CD4-positive, alpha-beta T cell (primary cell): ENCODE data around the gene REEP1. TPM values are rescaled to one million over a fixed set of nuclear protein-coding genes. Genes with fewer than 3 reads are reported as not detected.

Experiments
- ATAC-seq: fragments of 200-7000 bp; cut with Tn5 transposase; one replicate; pipeline ENCODE4 v1.10.0; 2022; ENCODE audit warnings: mild to moderate bottlenecking; ENCODE audit not compliant: poor library complexity
- CTCF ChIA-PET: fragments of 350-600 bp; sonication (Branson Sonifier 250); formaldehyde crosslinking; loops from one replicate; lab custom pipeline; 2021; ENCODE audit warnings: antibody characterized with exemption, inconsistent platforms; lab: Charles Lee
- POLR2A ChIA-PET: fragments of 350-600 bp; sonication (Branson Sonifier 250); formaldehyde crosslinking; loops from one replicate; lab custom pipeline; 2021; ENCODE audit warnings: antibody characterized with exemption, inconsistent platforms; lab: Charles Lee
- DNase-seq, 14 experiments: peaks; one replicate each; pipeline ENCODE4 v3.0.0-alpha.2; 2013 to 2020; ENCODE audit warnings: mixed read lengths in 2 of 14
- H3K27ac ChIP-seq, 2 donors: one replicate each; pipeline versions ENCODE4 v1.5.1 to v1.7.0; 2013; ENCODE audit warnings: low read length in 2 of 2, low read depth in 1 of 2, mild to moderate bottlenecking in 1 of 2
- H3K27me3 ChIP-seq, 2 experiments: 1 replicate in 1 of 2; 2 replicates in 1 of 2; pipeline versions ENCODE4 v1.6.1 to v1.7.0; 2013; ENCODE audit warnings: low read length in 2 of 2, control low read depth in 1 of 2, mild to moderate bottlenecking in 1 of 2, moderate library complexity in 1 of 2; ENCODE audit not compliant: insufficient read depth in 2 of 2, control insufficient read depth in 1 of 2
- H3K36me3 ChIP-seq: one replicate; pipeline ENCODE4 v1.6.1; 2013; ENCODE audit warnings: low read length, control low read depth; ENCODE audit not compliant: insufficient read depth
- H3K4me1 ChIP-seq: one replicate; pipeline ENCODE4 v1.6.1; 2013; ENCODE audit warnings: low read length, control low read depth; ENCODE audit not compliant: insufficient read depth
- H3K4me3 ChIP-seq: one replicate; pipeline ENCODE4 v1.5.1; 2013; ENCODE audit warnings: mild to moderate bottlenecking, low read length, moderate library complexity
- H3K9me3 ChIP-seq, 2 experiments: 1 replicate in 1 of 2; 2 replicates in 1 of 2; pipeline versions ENCODE4 v1.6.1 to v1.7.0; 2013; ENCODE audit warnings: low read length in 2 of 2, mild to moderate bottlenecking in 2 of 2, control low read depth in 1 of 2, moderate library complexity in 1 of 2; ENCODE audit not compliant: control insufficient read depth in 1 of 2, insufficient read depth in 1 of 2
- H3K27ac Mint-ChIP-seq: one replicate; pipeline ENCODE4 v1.8.0; 2020; ENCODE audit warnings: mixed read lengths
- H3K27me3 Mint-ChIP-seq: one replicate; pipeline ENCODE4 v1.8.0; 2021; ENCODE audit warnings: mixed read lengths
- H3K36me3 Mint-ChIP-seq: one replicate; pipeline ENCODE4 v1.8.0; 2021; ENCODE audit warnings: low read depth, mixed read lengths
- H3K4me1 Mint-ChIP-seq: one replicate; pipeline ENCODE4 v1.8.0; 2021; ENCODE audit warnings: low read depth, mixed read lengths
- H3K4me3 Mint-ChIP-seq: one replicate; pipeline ENCODE4 v1.8.0; 2020; ENCODE audit warnings: mild to moderate bottlenecking, mixed read lengths
- H3K9me3 Mint-ChIP-seq: one replicate; pipeline ENCODE4 v1.8.0; 2020; ENCODE audit warnings: mixed read lengths
- intact Hi-C, 2 experiments: fragments of 100-400 bp; cut with DNase I in 1 of 2; cut with micrococcal nuclease in 1 of 2; formaldehyde crosslinking; loops; one replicate each; pipeline versions ENCODE4 v1.15.1 to v1.9.0; 2023 to 2025; cut with DNase I, micrococcal nuclease
- total RNA-seq, 174 experiments: library from RNA in 2 of 174; stranded (reverse) in 2 of 174; gene quantifications; one replicate each; pipeline ENCODE4 v1.2.3 and lab custom pipeline; 2021 to 2026
- TF ChIP-seq, protein P1 (sequence below): fragments of 200-600 bp; IDR thresholded peaks from one replicate; pipeline ENCODE4 v1.8.0; 2022; ENCODE audit warnings: antibody characterized with exemption, mild to moderate bottlenecking

Gene REEP1
- total RNA-seq, 2 experiments from 2014 or later = not detected

DNA sequence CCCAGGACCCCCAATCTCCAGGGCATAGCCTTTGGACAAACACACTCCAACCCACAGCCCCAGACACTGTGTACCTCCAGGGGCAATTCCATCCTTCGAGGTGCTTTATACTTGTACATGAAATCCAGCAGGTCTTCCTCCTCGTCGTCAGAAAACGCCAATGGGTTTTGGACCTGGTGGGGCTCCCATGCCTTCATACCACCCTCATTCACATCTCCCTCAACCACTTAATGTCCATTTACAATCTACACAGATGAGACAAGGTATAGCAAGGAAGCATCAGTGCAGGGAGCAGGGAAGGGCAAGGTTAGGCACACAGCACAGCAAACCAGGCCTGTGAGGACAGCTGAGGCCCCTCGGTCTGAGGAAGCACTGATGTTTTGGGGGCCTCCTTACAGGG lies 117.5 kb downstream of the REEP1 start:
- no peak for DNase-seq
- no peaks in the 10 kb centered on the region for H3K9me3 Mint-ChIP-seq
- intact Hi-C loops = loop anchor here (2.0 to 10.0 kb wide), 3 partner anchors 149 to 225 kb away; partner anchors contain the start of gene KDM3A (in 1 of the 2)
- no peak overlapping the region for H3K4me3 Mint-ChIP-seq
- Histone ChIP-seq H3K4me3 (no peak overlapping the region), H3K27ac (no peak overlapping the region), H3K27me3 (no peaks in the 10 kb centered on the region), H3K4me1 (peaks cover 8% of the 10 kb centered on the region), H3K9me3 (peaks cover 0 to 4% of the 10 kb centered on the region in 2 experiments), H3K36me3 (no peaks in the 10 kb centered on the region)
- POLR2A ChIA-PET = interaction anchor here (1.5 to 2.8 kb wide), 2 partner anchors 84 to 222 kb away, joined by 3 to 29 read pairs; partner anchors contain the start of gene KDM3A
- no peaks in the 10 kb centered on the region for H3K36me3 Mint-ChIP-seq
- CTCF ChIA-PET = no interaction called here
- H3K27ac Mint-ChIP-seq = no peak overlapping the region
- H3K4me1 Mint-ChIP-seq = peaks cover 21% of the 10 kb centered on the region
- no peak for ATAC-seq
- TF ChIP-seq, protein P1, sequence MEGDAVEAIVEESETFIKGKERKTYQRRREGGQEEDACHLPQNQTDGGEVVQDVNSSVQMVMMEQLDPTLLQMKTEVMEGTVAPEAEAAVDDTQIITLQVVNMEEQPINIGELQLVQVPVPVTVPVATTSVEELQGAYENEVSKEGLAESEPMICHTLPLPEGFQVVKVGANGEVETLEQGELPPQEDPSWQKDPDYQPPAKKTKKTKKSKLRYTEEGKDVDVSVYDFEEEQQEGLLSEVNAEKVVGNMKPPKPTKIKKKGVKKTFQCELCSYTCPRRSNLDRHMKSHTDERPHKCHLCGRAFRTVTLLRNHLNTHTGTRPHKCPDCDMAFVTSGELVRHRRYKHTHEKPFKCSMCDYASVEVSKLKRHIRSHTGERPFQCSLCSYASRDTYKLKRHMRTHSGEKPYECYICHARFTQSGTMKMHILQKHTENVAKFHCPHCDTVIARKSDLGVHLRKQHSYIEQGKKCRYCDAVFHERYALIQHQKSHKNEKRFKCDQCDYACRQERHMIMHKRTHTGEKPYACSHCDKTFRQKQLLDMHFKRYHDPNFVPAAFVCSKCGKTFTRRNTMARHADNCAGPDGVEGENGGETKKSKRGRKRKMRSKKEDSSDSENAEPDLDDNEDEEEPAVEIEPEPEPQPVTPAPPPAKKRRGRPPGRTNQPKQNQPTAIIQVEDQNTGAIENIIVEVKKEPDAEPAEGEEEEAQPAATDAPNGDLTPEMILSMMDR = no peak
- no peaks in the 10 kb centered on the region for H3K27me3 Mint-ChIP-seq

DNA sequence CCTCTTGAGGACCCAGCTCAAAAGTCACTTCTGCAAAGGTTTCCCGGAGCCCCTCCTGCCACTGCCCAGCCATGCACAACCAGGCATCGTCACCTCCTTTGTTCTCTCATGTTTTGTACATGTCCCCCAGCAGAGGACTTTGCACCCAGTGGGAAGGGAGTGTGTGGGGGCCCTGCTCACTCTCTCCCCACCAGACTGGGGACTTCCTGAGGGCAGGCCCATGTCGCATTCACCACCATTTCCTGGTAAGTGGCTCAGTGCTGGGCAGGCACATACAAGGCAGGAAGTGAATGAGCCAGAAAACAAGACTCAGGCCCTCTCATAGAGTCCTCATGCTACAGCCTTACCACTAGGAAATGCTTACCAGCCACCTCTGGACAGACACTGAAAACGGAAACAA lies 119.3 kb downstream of the REEP1 start:
- H3K36me3 Mint-ChIP-seq = peaks cover 15% of the 10 kb centered on the region
- peaks cover 22% of the 10 kb centered on the region for H3K4me1 Mint-ChIP-seq
- H3K27ac Mint-ChIP-seq = no peak overlapping the region
- H3K36me3 ChIP-seq = peaks cover 12% of the 10 kb centered on the region
- no peaks in the 10 kb centered on the region for H3K27me3 ChIP-seq
- TF ChIP-seq, protein P1 = no peak
- ATAC-seq (no peak), DNase-seq (no peak)
- H3K27me3 Mint-ChIP-seq = no peaks in the 10 kb centered on the region
- intact Hi-C loops = no loop called here
- H3K4me3 Mint-ChIP-seq = no peak overlapping the region
- POLR2A ChIA-PET = no interaction called here
- CTCF ChIA-PET = no interaction called here
- H3K27ac ChIP-seq = no peak overlapping the region
- no peak overlapping the region for H3K4me3 ChIP-seq
- no peaks in the 10 kb centered on the region for H3K9me3 Mint-ChIP-seq
- peaks cover 0 to 4% of the 10 kb centered on the region in 2 experiments for H3K9me3 ChIP-seq
- peaks cover 6% of the 10 kb centered on the region for H3K4me1 ChIP-seq

DNA sequence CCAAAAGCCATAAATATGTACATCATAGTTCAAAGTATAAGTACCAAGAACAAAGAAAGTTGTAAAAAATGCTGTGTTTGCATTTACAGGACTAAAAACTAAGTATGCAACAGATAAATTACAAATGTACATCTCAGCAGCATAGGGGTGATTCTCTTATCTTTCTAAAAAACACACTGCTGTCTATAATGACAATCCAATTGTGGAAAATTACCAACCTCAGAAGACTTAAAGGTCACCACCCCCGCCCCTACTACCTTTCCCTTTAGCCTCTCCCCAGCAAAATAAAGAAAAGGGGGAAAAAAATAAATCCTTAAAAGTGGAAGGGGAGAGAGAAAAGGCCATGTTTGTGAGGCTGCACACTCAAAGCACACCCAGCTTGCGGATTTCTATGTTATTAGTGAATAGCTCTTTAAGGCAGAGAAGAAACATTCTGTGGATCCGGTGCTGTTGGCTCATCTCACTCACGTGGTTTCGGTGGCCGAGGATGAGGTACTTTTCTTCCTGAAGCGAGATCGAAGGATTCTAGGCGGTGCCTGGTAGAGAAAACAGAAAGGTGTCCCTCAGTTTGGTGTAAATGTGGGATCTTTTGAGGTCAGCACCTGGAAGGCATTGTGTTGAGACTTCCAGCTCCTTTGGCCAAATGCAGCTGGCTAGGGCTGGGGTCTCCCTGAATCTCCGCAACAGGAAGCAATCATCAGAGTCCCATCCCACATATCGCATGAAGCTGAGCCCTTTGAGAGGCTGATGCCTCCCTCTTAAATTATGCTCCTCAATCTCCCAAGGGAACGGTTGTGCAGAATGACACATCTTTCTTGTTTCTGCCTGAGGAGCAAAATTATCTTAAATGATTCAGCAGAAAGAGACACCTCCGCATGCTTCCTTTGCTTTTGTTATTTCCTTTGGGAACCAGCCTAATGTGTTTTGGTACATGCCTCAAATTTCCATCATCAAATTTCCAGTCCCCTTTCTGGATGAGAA lies 120.6 kb downstream of the REEP1 start:
- intact Hi-C loops = no loop called here
- peaks cover 0 to 4% of the 10 kb centered on the region in 2 experiments for H3K9me3 ChIP-seq
- CTCF ChIA-PET = no interaction called here
- no peaks in the 10 kb centered on the region for H3K27me3 Mint-ChIP-seq
- no peak overlapping the region for H3K27ac Mint-ChIP-seq
- no peak for DNase-seq
- no peak for ATAC-seq
- H3K36me3 Mint-ChIP-seq = peaks cover 24% of the 10 kb centered on the region
- H3K4me1 Mint-ChIP-seq = peaks cover 22% of the 10 kb centered on the region
- TF ChIP-seq, protein P1 = no peak
- H3K4me3 Mint-ChIP-seq = peak overlapping the region; percentile 58
- no peak overlapping the region for H3K4me3 ChIP-seq
- H3K27me3 ChIP-seq = no peaks in the 10 kb centered on the region
- H3K4me1 ChIP-seq = peaks cover 6% of the 10 kb centered on the region
- H3K9me3 Mint-ChIP-seq = no peaks in the 10 kb centered on the region
- no peak overlapping the region for H3K27ac ChIP-seq
- POLR2A ChIA-PET = interaction anchor here (1.0 kb wide), 1 partner anchor 224 kb away, joined by 4 read pairs; the partner anchor contains the start of gene KDM3A
- peaks cover 23% of the 10 kb centered on the region for H3K36me3 ChIP-seq
